HG03457 (cell line): ENCODE measurements around the gene CDH11.

Experiments
- ATAC-seq: cut with Tn5 transposase; IDR thresholded peaks from one replicate; pipeline ENCODE4 v1.9.1; 2021; ENCODE audit warnings: moderate number of reproducible peaks; ENCODE audit not compliant: unreplicated experiment

Gene CDH11

GRCh38 chr16:65121870-65122723 is at the start of gene CDH11:
Gene CDH11, minus strand, starts transcription at chr16:65122063. Its CDS starts 117,194 bp downstream, at chr16:65004869.
- ATAC-seq, result no peak

GRCh38 chr16:65154321-65154720 is 32.5 kb upstream of the CDH11 start:
- ATAC-seq, result no peak

GRCh38 chr16:65153365-65154105 is 31.7 kb upstream of the CDH11 start:
- no peak for ATAC-seq

GRCh38 chr16:65148804-65149203 is 26.9 kb upstream of the CDH11 start:
- ATAC-seq, result no peak

- no peak for ATAC-seq
These were observed 20.4 kb upstream of the CDH11 start for GRCh38 chr16:65142276-65142675.

- ATAC-seq, result no peak
These were observed 14.8 kb upstream of the CDH11 start for GRCh38 chr16:65136681-65137080.

- no peak for ATAC-seq
These were observed 5.2 kb upstream of the CDH11 start for GRCh38 chr16:65126845-65127624.

GRCh38 chr16:65125871-65126270 is 4.0 kb upstream of the CDH11 start:
- no peak for ATAC-seq

- ATAC-seq, result no peak
These were observed 3.5 kb upstream of the CDH11 start for GRCh38 chr16:65125322-65125721.

GRCh38 chr16:65124596-65124995 is 2.7 kb upstream of the CDH11 start:
- no peak for ATAC-seq

GRCh38 chr16:65124212-65124548 is 2.3 kb upstream of the CDH11 start:
- no peak for ATAC-seq

- ATAC-seq, result no peak
These were observed 1.7 kb upstream of the CDH11 start for GRCh38 chr16:65123396-65124211.

GRCh38 chr16:65122724-65123395 is 997 bp upstream of the CDH11 start:
- no peak for ATAC-seq

- no peak for ATAC-seq
These were observed 787 bp downstream of the CDH11 start for GRCh38 chr16:65120831-65121721.

- ATAC-seq, result no peak
These were observed 1.4 kb downstream of the CDH11 start for GRCh38 chr16:65120461-65120830.

GRCh38 chr16:65119901-65120401 is 1.9 kb downstream of the CDH11 start:
- ATAC-seq, result no peak

GRCh38 chr16:65119435-65119834 is 2.4 kb downstream of the CDH11 start:
- ATAC-seq, result no peak

- ATAC-seq, result no peak
These were observed 3.0 kb downstream of the CDH11 start for GRCh38 chr16:65118871-65119270.
